Measurements from ENCODE around the gene TFAP2B.

TFAP2B gene

DNA sequence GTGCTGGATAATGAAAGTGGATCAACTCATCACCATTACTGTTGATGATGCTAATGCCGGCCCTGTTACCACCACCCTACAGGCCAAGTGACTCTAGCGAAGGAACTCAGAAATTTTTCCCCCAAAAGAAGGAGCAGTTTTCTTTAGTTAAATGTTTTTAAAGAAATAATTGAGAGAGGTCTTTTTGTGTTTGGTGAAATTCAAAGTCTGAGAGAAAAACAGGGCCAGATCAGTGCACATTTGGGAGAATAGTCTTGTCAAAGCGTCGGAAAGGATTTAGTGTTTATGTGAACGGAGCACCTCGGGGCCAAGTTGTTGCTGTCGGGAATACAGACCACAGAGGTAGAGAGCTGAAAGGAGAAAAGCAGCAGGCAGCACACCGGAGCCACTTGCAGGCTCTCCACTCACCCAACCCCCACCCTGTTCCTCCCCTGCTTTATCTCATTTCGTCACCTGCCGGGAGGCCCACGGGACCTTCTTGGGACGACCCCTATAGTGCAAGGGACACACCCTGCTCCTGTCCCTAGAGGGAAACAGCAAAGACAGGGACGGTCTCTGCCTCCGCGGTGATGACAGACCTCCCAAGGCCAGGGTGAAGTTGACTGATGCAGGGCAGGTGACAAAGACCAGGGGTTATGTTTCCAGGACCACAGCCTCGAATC, 6.8 kb downstream of the TFAP2B start:
- no peak for DNase-seq

DNA sequence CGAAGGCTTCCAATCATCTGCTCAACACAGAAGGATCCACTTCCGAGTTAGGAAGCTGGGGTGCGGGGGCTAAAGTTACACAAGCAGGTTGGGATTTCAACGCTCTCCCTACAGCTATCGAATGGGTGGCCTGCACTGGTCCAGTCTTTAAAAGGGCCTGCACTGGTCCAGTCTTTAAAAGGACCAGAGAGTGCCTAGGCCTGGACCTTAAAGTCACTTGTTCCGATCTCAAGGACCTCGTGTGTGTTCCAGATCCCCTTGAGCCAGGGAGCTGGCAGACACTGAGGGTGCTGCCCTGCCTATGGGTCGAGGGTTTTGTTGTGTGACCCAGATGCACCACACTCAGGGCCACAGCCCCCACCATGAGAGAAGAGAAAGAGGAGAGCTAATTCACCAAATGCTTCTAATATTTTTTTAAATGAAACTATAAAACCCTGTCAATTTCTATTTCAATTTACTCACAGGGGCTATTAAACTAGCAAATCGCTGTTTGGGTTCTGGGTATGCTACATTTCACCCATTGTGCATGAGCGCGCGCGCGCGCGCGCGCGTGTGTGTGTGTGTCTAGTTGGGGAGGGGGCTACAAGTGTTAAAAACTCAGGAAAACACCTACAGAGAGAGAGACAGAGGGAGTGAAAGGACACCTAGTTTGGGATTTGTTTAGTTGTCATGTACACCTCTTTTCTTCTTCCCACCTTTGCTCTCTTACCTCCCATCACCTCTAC, 7.5 kb downstream of the TFAP2B start:
- no peak for DNase-seq

DNA sequence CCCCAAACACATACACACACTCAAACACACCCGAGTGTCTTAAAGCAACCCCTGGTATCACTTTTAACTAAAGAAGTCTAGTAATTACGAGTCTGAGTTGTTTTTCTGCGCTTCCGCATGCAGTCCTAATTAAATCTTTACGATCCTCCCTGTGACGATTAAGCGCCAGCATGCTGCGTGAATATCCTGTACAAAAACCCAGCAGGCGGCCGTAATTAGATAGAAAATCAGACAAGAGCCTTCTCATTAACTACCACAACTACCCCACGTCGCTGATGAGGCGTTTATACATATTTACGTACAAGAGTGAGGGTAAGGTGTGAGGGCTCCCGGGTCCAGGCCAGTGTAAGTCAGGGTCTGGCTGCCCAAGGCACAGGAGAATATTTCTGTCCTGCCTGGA, 8.1 kb downstream of the TFAP2B start:
- no peak for DNase-seq

DNA sequence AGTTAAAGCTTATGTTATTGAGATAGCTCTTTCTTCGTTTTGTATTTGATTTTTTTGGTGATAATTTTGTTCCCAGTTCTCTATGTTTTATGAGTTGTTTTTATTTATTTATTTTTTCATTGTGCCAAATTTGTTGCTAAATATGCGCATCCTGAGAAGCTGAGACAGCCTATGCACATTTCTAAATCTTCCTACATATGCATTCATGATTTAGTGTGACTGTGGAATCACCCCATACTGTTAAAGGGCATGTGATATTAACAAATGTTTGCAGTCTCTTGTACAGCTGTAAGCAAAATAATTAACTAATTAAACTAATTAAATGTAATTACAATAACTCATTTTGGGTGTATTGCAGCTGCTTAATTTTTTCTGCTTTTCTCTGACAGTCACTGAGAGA, 10.4 kb downstream of the TFAP2B start:
- no peak for DNase-seq

- DNase-seq, result no peak
Observed at GRCh38 chr6:50829898-50830444, 11.3 kb downstream of the TFAP2B start.

GRCh38 chr6:50831186-50831585, 12.5 kb downstream of the TFAP2B start:
- DNase-seq, result no peak

DNA sequence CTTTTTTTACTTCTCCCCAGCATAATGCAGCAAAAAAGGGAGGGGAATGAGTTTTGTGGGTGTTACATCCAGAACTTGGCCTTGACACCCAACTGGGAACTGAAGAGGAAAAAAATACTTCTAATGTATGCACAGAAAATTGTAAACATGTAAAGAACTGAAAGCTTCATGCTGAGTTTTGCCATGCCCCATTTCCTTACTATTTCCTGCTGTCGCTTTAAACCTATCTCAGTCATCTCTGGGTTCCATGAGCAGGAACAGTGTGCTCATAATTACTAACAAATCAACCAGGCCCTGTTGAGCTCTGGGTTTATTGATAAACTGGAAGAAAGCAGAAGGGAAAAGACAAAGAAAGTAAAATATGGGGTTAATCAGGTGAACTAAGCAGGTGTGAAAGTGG, 14.2 kb downstream of the TFAP2B start:
- DNase-seq, result no peak

DNA sequence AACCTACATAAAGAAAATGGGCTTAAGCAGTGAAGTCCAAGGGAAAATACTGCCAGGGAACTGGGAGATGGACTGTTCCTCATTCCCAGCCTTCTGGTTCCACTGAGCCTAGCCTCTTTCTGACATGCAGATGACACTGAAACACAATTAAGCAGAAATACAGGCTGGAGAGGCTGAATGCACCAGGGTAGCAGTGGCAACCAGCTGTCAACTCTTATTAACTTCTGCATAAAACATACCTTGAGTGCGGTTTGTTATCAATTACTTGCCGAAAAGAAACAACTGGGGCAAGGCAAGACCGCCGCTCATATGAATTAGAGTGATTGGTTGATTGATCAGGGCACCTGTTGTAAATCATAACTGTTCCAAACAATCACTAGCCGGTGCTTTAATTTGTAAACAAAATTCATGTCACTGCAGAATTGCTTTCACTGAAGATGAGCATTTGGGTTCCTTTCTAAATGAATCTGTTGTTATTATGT, 16.3 kb downstream of the TFAP2B start:
- DNase-seq, result no peak

GRCh38 chr6:50836231-50836630, 17.6 kb downstream of the TFAP2B start:
- no peak for DNase-seq

- no peak for DNase-seq
Observed at GRCh38 chr6:50837589-50838445, 19.1 kb downstream of the TFAP2B start.

GRCh38 chr6:50840112-50840810, 21.6 kb downstream of the TFAP2B start:
- no peak for DNase-seq

DNA sequence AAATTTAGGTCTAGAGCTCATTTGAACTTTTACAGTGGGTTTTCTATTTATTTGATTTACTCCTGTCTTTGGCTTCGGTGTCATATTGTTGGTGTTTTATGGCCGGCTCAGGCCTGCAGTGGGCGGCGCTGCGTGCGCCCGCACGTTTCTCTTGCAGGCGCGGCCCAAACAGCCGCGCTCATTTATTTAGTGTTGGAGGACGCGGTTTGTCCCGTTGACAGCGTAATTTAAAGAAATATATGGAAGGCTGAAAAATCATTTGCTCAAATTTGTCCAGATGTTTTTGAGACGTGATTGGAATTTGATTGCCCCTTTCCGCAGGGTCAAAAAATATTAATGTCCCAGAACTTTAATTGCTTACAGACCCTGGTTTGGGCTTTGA, 22.1 kb downstream of the TFAP2B start:
- DNase-seq, result no peak

GRCh38 chr6:50842446-50842845, 23.8 kb downstream of the TFAP2B start:
- no peak for DNase-seq

DNA sequence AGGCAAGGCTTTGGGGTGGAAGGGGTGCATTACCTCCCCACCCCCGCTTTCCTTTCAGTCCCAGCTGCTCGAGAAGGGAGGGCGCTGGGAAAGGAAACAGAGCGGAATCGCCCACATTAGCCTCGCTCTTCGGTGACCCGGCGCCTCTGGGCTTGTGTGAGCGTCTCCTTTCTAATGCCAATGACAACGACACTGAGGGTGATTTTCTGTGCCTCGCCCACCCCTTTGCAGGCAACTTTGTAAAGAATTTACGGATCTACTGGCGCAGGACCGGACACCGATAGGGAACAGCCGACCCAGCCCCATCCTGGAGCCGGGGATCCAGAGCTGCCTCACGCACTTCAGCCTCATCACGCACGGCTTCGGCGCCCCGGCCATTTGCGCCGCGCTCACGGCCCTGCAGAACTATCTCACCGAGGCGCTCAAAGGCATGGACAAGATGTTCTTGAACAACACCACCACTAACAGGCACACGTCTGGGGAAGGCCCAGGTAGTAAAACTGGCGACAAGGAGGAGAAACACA, 24.3 kb downstream of the TFAP2B start:
- DNase-seq, result no peak

GRCh38 chr6:50843842-50844241, 25.2 kb downstream of the TFAP2B start:
- no peak for DNase-seq

DNA sequence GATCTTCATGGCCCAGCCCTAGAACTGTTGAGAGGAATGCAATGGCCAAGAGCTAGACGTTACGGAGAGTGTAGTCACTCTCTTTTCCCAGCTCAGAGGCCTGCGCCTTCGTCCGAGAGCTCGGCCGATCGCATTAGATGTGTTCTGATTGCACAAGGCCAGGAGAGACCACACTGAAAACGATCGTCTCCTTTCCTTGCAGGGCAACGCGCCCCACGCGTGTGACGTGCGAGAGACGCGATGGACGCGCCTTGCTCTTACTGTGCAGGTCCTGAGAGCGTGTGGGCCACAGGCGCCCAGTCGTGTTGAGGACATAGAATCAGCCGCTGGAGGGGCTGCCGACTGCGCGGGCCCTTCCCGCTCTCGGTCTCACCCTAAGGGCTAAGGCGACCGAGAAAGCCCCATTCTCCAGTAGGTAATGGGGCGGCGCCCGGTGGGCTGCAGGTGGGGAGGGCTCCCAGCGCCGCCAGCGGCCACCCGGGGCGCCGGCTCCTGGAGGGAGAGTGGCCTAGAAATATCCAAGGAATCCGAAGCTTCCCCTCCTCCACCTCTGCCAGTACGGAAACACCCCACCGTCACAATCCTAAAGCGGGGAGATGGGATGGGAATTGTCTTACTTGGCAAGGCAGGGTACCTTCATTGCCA, 26.9 kb downstream of the TFAP2B start:
- DNase-seq, result no peak

- no peak for DNase-seq
Observed at GRCh38 chr6:50846144-50846851, 27.6 kb downstream of the TFAP2B start.

- DNase-seq, result no peak
Observed at GRCh38 chr6:50846852-50847155, 28.1 kb downstream of the TFAP2B start.

GRCh38 chr6:50847890-50848594, 29.4 kb downstream of the TFAP2B start:
- no peak for DNase-seq

GRCh38 chr6:50848989-50849795, 30.5 kb downstream of the TFAP2B start:
- DNase-seq, result no peak

Data from NCI-H187 treated with DMSO at 0.1 percent for 48 hours (cell line).